Fibroblast of villous mesenchyme (primary cell): ENCODE data around the gene TMSB4Y. TPM values are rescaled to one million over a fixed set of nuclear protein-coding genes. Genes with fewer than 3 reads are reported as not detected.
A peak's percentile ranks its signal among the peaks of the same experiment; 100 is the strongest.

Experiments
- DNase-seq: peaks from one replicate; pipeline ENCODE4 v3.0.0-alpha.2; 2010; ENCODE audit warnings: low read depth
- H3K4me3 ChIP-seq: 2 replicates; pipeline ENCODE4 v1.5.1; 2011; ENCODE audit warnings: low read depth, mild to moderate bottlenecking, low read length
- CTCF ChIP-seq: IDR thresholded peaks from 2 replicates; pipeline ENCODE4 v1.5.1; 2012; ENCODE audit warnings: low read depth, mild to moderate bottlenecking, low read length; ENCODE audit not compliant: insufficient read depth
- total RNA-seq: library from RNA; depleted of rRNA; stranded (reverse); fragments of >200 nt; gene quantifications from 2 replicates; pipeline ENCODE4 v1.2.3, GENCODE V29; 2012

Gene TMSB4Y
- total RNA-seq: under 0.01 TPM in 1 of 2 replicates, not detected in the other

- TF ChIP-seq CTCF: no peak
- peak; percentile 18 for DNase-seq
- H3K4me3 ChIP-seq: peak within 1 kb of the TSS; percentile 51
Observed at GRCh38 chrY:13703568-13703968, at the start of gene TMSB4Y. Gene TMSB4Y, plus strand, starts transcription at chrY:13703899.

- no peak for TF ChIP-seq CTCF
- H3K4me3 ChIP-seq: no peak overlapping the region
- DNase-seq: no peak
Observed at GRCh38 chrY:13664162-13664561, 39.5 kb upstream of the TMSB4Y start.

DNA sequence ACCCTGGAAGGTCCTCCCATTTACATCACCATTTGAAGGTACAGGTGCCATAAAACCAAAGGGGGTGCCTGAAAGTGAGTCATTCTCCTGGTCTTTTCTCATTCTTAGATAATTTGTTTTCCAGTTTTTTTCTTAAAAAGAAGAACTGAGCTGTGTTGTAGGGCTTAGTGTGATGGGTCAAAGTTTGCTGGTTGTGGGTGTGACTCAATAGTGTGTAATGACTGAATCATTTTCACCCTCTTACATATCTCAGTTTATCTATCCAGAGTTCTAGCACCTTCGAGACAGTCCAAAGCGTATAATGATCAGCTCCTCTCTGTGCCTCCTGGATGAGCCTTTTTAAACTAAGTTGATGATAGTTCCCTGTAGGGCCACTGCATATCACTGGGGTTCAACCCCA, 32.6 kb upstream of the TMSB4Y start:
- no peak for DNase-seq
- TF ChIP-seq CTCF: no peak
- no peak overlapping the region for H3K4me3 ChIP-seq

DNA sequence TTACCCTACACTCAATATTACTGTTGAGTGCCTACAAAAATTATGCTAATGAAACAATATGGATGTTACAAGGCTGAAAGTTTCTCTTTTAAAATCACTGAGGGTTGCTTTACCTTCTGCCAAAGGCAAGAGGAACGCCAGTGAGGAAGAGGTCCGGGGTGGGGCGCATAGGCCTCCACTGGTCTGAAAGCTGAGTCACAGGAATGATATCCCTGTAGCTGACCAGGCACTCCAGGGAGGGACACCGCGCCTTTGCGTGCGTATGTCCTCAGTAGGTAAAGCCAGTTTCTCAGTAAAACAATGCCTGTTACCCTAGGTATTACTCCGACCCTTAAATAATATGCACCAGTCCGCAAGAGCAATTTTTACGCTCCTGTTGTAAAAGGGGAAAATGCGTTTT, 1.4 kb upstream of the TMSB4Y start:
- DNase-seq: no peak
- no peak for TF ChIP-seq CTCF
- H3K4me3 ChIP-seq: no peak overlapping the region

GRCh38 chrY:13704121-13704930, 627 bp downstream of the TMSB4Y start:
- no peak for DNase-seq
- H3K4me3 ChIP-seq: peak overlapping the region; percentile 51
- TF ChIP-seq CTCF: no peak

DNA sequence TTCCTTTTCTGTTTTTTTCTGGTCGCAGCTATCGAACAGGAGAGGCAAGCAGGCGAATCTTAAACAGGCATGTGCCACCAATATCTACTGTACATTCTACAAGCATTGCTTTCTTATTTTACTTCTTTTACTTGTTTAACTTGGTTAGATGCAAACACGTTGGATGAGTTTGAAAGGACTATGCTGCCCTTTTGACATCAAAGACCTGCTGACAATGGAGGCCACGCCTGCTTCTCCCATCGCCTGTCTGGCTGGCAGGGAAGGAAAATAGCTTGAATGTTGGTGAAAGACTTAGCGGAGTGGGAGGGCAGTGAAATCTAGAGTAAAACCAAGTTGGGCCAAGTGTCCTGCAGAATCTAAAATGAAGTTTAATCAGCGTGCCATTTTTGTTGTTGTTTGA, 1.5 kb downstream of the TMSB4Y start:
- DNase-seq: no peak
- TF ChIP-seq CTCF: no peak
- no peak overlapping the region for H3K4me3 ChIP-seq

- TF ChIP-seq CTCF: no peak
Observed at GRCh38 chrY:13708038-13708437, 4.3 kb downstream of the TMSB4Y start.

More at GRCh38 chrY:13708038-13708437, 4.3 kb downstream of the TMSB4Y start:
- no peak for DNase-seq
- H3K4me3 ChIP-seq: no peak overlapping the region
